CD8-positive, alpha-beta memory T cell (primary cell): ENCODE data around the gene GALE. TPM values are rescaled to one million over a fixed set of nuclear protein-coding genes. Genes with fewer than 3 reads are reported as not detected.
"Not testable (repeated sequence)": the region's sequence is repeated elsewhere in the genome, so short reads cannot be mapped to it uniquely, and the experiment has no call there.

Source experiments
- CTCF ChIA-PET: fragments of 350-600 bp; sonication (Branson Sonifier 250); formaldehyde crosslinking; loops from one replicate; lab custom pipeline; 2021; ENCODE audit warnings: antibody characterized with exemption; lab: Charles Lee
- POLR2A ChIA-PET: fragments of 350-600 bp; sonication (Branson Sonifier 250); formaldehyde crosslinking; loops from one replicate; lab custom pipeline; 2021; ENCODE audit warnings: antibody characterized with exemption; lab: Charles Lee
- DNase-seq, 5 donors: peaks; one replicate each; pipeline versions ENCODE4 v3.0.0 to v3.0.0-alpha.2; 2020 to 2022; ENCODE audit warnings: mixed read lengths in 1 of 5
- H3K27ac ChIP-seq: one replicate; pipeline ENCODE4 v1.7.0; 2013; ENCODE audit warnings: low read depth, mild to moderate bottlenecking, low read length, moderate library complexity
- H3K27me3 ChIP-seq: 2 replicates; pipeline ENCODE4 v1.7.0; 2013; ENCODE audit warnings: low read length, mild to moderate bottlenecking; ENCODE audit not compliant: insufficient read depth, poor library complexity, severe bottlenecking
- H3K36me3 ChIP-seq: 2 replicates; pipeline ENCODE4 v1.7.0; 2013; ENCODE audit warnings: mild to moderate bottlenecking, low read length, moderate library complexity; ENCODE audit not compliant: insufficient read depth
- H3K4me1 ChIP-seq: 2 replicates; pipeline ENCODE4 v1.7.0; 2013; ENCODE audit warnings: mild to moderate bottlenecking, low read length, moderate library complexity; ENCODE audit not compliant: insufficient read depth
- H3K4me3 ChIP-seq: 2 replicates; pipeline ENCODE4 v1.7.0; 2013; ENCODE audit warnings: mild to moderate bottlenecking, low read length
- H3K9me3 ChIP-seq: 2 replicates; pipeline ENCODE4 v1.7.0; 2013; ENCODE audit warnings: mild to moderate bottlenecking, low read length
- H3K27ac Mint-ChIP-seq, 8 donors: one replicate each; pipeline ENCODE4 v1.8.0; 2020 to 2021; ENCODE audit warnings: mixed read lengths in 8 of 8, mild to moderate bottlenecking in 6 of 8, inconsistent platforms in 3 of 8, moderate library complexity in 3 of 8
- H3K27me3 Mint-ChIP-seq, 2 donors: one replicate each; pipeline ENCODE4 v1.8.0; 2020 to 2021; ENCODE audit warnings: mixed read lengths in 2 of 2, mild to moderate bottlenecking in 1 of 2, moderate library complexity in 1 of 2
- H3K36me3 Mint-ChIP-seq, 3 donors: one replicate each; pipeline ENCODE4 v1.8.0; 2020 to 2021; ENCODE audit warnings: mixed read lengths in 3 of 3, inconsistent platforms in 1 of 3, mild to moderate bottlenecking in 1 of 3
- H3K4me1 Mint-ChIP-seq, 3 donors: one replicate each; pipeline ENCODE4 v1.8.0; 2020 to 2021; ENCODE audit warnings: mixed read lengths in 3 of 3, inconsistent platforms in 1 of 3, mild to moderate bottlenecking in 1 of 3
- H3K4me3 Mint-ChIP-seq, 7 donors: one replicate each; pipeline ENCODE4 v1.8.0; 2020 to 2021; ENCODE audit warnings: mixed read lengths in 7 of 7, mild to moderate bottlenecking in 6 of 7, moderate library complexity in 4 of 7, inconsistent platforms in 2 of 7
- H3K9me3 Mint-ChIP-seq, 5 donors: one replicate each; pipeline ENCODE4 v1.8.0; 2020 to 2022; ENCODE audit warnings: mixed read lengths in 5 of 5, mild to moderate bottlenecking in 3 of 5, moderate library complexity in 2 of 5, inconsistent platforms in 1 of 5
- polyA plus RNA-seq: library from polyadenylated mRNA; unstranded; fragments of 300-500 nt; fragmentation: Illumina TruSeq; gene quantifications from one replicate; pipeline ENCODE4 v1.2.3, GENCODE V29; 2021
- total RNA-seq, 2 experiments: library from RNA; stranded (reverse); gene quantifications; one replicate each; pipeline ENCODE4 v1.2.3, GENCODE V29; 2021

GALE gene
- total and polyA plus RNA-seq, 3 experiments from 2014 or later, result 17.2 to 55.3 (median 50.5) TPM

- POLR2A ChIA-PET, result interaction anchor here (1.3 kb wide), 1 partner anchor 16 kb away, joined by 3 read pairs; no protein-coding TSS in a partner anchor
- peaks cover 0 to 48% (median 0%) of the 10 kb centered on the region in 3 donors for H3K36me3 Mint-ChIP-seq
- Histone ChIP-seq H3K27me3 (no peaks in the 10 kb centered on the region), H3K4me1 (peaks cover 33% of the 10 kb centered on the region), H3K36me3 (no peaks in the 10 kb centered on the region), H3K9me3 (no peaks in the 10 kb centered on the region), H3K27ac (no peak overlapping the region), H3K4me3 (no peak overlapping the region)
- DNase-seq, result no peak
- no peaks in the 10 kb centered on the region for H3K27me3 Mint-ChIP-seq
- H3K9me3 Mint-ChIP-seq, result no peaks in the 10 kb centered on the region
- peak overlapping the region in 1 of 8 donors; percentile 53 for H3K27ac Mint-ChIP-seq
- peak overlapping the region in 1 of 7 donors; percentile 2 for H3K4me3 Mint-ChIP-seq
- CTCF ChIA-PET, result no interaction called here
- peaks cover 21 to 43% (median 23%) of the 10 kb centered on the region in 3 donors for H3K4me1 Mint-ChIP-seq
Observed at GRCh38 chr1:23795676-23796465, 4.7 kb downstream of the GALE start.

GRCh38 chr1:23794732-23795182, 5.8 kb downstream of the GALE start:
- H3K27ac Mint-ChIP-seq, H3K27me3 ChIP-seq, H3K27ac ChIP-seq, H3K36me3 ChIP-seq, H3K9me3 Mint-ChIP-seq, POLR2A ChIA-PET, CTCF ChIA-PET, H3K27me3 Mint-ChIP-seq, H3K4me3 ChIP-seq, H3K9me3 ChIP-seq, DNase-seq: not testable (repeated sequence)
- Mint-ChIP-seq H3K4me1 (peaks cover 25 to 45% (median 29%) of the 10 kb centered on the region in 3 donors), H3K36me3 (peaks cover 0 to 47% (median 0%) of the 10 kb centered on the region in 3 donors), H3K4me3 (peak overlapping the region in 1 of 7 donors; percentile 37)
- peaks cover 38% of the 10 kb centered on the region for H3K4me1 ChIP-seq

GRCh38 chr1:23793861-23794731, 6.5 kb downstream of the GALE start:
- peaks cover 31% of the 10 kb centered on the region for H3K4me1 ChIP-seq
- Mint-ChIP-seq H3K4me1 (peaks cover 24 to 39% (median 25%) of the 10 kb centered on the region in 3 donors), H3K36me3 (peaks cover 0 to 49% (median 0%) of the 10 kb centered on the region in 3 donors), H3K27me3 (no peaks in the 10 kb centered on the region), H3K9me3 (no peaks in the 10 kb centered on the region), H3K27ac (no peak overlapping the region), H3K4me3 (peak overlapping the region in 3 of 7 donors; percentile 37 to 68 (median 41))
- no peak overlapping the region for H3K27ac ChIP-seq
- H3K9me3 ChIP-seq, result no peaks in the 10 kb centered on the region
- no peaks in the 10 kb centered on the region for H3K27me3 ChIP-seq
- ChIA-PET POLR2A (interaction anchor here (0.6 to 1.5 kb wide), 2 partner anchors 16 to 21 kb away, joined by 5 to 6 read pairs; partner anchors contain the start of gene PITHD1), CTCF (interaction anchor here (0.6 kb wide), 1 partner anchor 165 kb away, joined by 3 read pairs; no protein-coding TSS in a partner anchor)
- DNase-seq, result no peak
- H3K36me3 ChIP-seq, result no peaks in the 10 kb centered on the region
- H3K4me3 ChIP-seq, result no peak overlapping the region

- H3K36me3 ChIP-seq, result no peaks in the 10 kb centered on the region
- H3K36me3 Mint-ChIP-seq, result peaks cover 0 to 52% (median 0%) of the 10 kb centered on the region in 3 donors
- peaks cover 18 to 32% (median 24%) of the 10 kb centered on the region in 3 donors for H3K4me1 Mint-ChIP-seq
- H3K27me3 Mint-ChIP-seq, result no peaks in the 10 kb centered on the region
- H3K4me1 ChIP-seq, result peaks cover 29% of the 10 kb centered on the region
- H3K4me3 Mint-ChIP-seq, result peak overlapping the region in 6 of 7 donors; percentile 4 to 82 (median 19)
- no peaks in the 10 kb centered on the region for H3K9me3 ChIP-seq
- ChIA-PET CTCF (no interaction called here), POLR2A (interaction anchor here (0.6 to 1.5 kb wide), 2 partner anchors 15 to 20 kb away, joined by 5 to 6 read pairs; partner anchors contain the start of gene PITHD1)
- no peaks in the 10 kb centered on the region for H3K9me3 Mint-ChIP-seq
- no peak overlapping the region for H3K4me3 ChIP-seq
- peak overlapping the region in 7 of 8 donors; percentile 24 to 86 (median 63) for H3K27ac Mint-ChIP-seq
- DNase-seq, result peak; percentile 20 to 74 (median 40)
- no peaks in the 10 kb centered on the region for H3K27me3 ChIP-seq
- H3K27ac ChIP-seq, result no peak overlapping the region
Observed at GRCh38 chr1:23793018-23793781, 7.4 kb downstream of the GALE start.

GRCh38 chr1:23792151-23792945, 8.2 kb downstream of the GALE start:
- Histone ChIP-seq H3K4me1 (peaks cover 29% of the 10 kb centered on the region), H3K27ac (peak overlapping the region; percentile 83), H3K4me3 (no peak overlapping the region), H3K9me3 (no peaks in the 10 kb centered on the region), H3K27me3 (no peaks in the 10 kb centered on the region), H3K36me3 (peaks cover 2% of the 10 kb centered on the region)
- Mint-ChIP-seq H3K36me3 (peaks cover 0 to 57% (median 2%) of the 10 kb centered on the region in 3 donors), H3K9me3 (no peaks in the 10 kb centered on the region), H3K4me3 (peak overlapping the region; percentile 90 to 98 (median 94)), H3K27ac (peak overlapping the region in 7 of 8 donors; percentile 87 to 99 (median 97)), H3K27me3 (no peaks in the 10 kb centered on the region), H3K4me1 (peaks cover 18 to 32% (median 24%) of the 10 kb centered on the region in 3 donors)
- CTCF ChIA-PET, result interaction anchor here (1.2 to 1.6 kb wide), 4 partner anchors 8 to 20 kb away, joined by 4 to 8 read pairs (median 4); partner anchors contain the start of gene GALE
- POLR2A ChIA-PET, result interaction anchor here (1.0 to 2.4 kb wide), 4 partner anchors 8 to 33 kb away, joined by 5 to 19 read pairs (median 6); partner anchors contain the start of genes GALE and HMGCL
- DNase-seq, result no peak

- Histone ChIP-seq H3K27me3 (no peaks in the 10 kb centered on the region), H3K9me3 (no peaks in the 10 kb centered on the region), H3K36me3 (peaks cover 5% of the 10 kb centered on the region), H3K4me1 (peaks cover 29% of the 10 kb centered on the region), H3K27ac (peak overlapping the region; percentile 83), H3K4me3 (peak overlapping the region; percentile 95)
- peak overlapping the region; percentile 90 to 98 (median 94) for H3K4me3 Mint-ChIP-seq
- H3K27ac Mint-ChIP-seq, result peak overlapping the region; percentile 87 to 99 (median 96)
- CTCF ChIA-PET, result interaction anchor here (1.2 to 2.2 kb wide), 6 partner anchors 8 to 78 kb away, joined by 3 to 8 read pairs (median 4); partner anchors contain the start of gene GALE
- H3K9me3 Mint-ChIP-seq, result no peaks in the 10 kb centered on the region
- DNase-seq, result peak in 4 of 5 donors; percentile 7 to 52 (median 30)
- H3K27me3 Mint-ChIP-seq, result no peaks in the 10 kb centered on the region
- peaks cover 18 to 32% (median 24%) of the 10 kb centered on the region in 3 donors for H3K4me1 Mint-ChIP-seq
- POLR2A ChIA-PET, result interaction anchor here (0.6 to 2.4 kb wide), 6 partner anchors 9 to 34 kb away, joined by 4 to 19 read pairs (median 6); partner anchors contain the start of genes GALE, HMGCL and PITHD1
- H3K36me3 Mint-ChIP-seq, result peaks cover 0 to 57% (median 9%) of the 10 kb centered on the region in 3 donors
Observed at GRCh38 chr1:23791516-23792047, 9.0 kb downstream of the GALE start.
